Panc1 (cell line): ENCODE data around the gene LHX3.

Source experiments
- CTCF ChIP-seq: fragments of 450-650 bp; IDR thresholded peaks from 2 replicates; pipeline ENCODE4 v1.5.1; 2017; ENCODE audit warnings: mild to moderate bottlenecking
- POLR2AphosphoS5 ChIP-seq: IDR thresholded peaks from 2 replicates; pipeline ENCODE4 v1.6.1; 2012; ENCODE audit warnings: mild to moderate bottlenecking, low read depth, low read length, moderate library complexity
- SIN3A ChIP-seq: IDR thresholded peaks from 2 replicates; pipeline ENCODE4 v1.6.1; 2012; ENCODE audit warnings: low read depth, mild to moderate bottlenecking, low read length, moderate library complexity, borderline replicate concordance; ENCODE audit not compliant: insufficient read depth
- TCF7L2 ChIP-seq: IDR thresholded peaks from 2 replicates; pipeline ENCODE4 v1.6.1; 2011; ENCODE audit warnings: mild to moderate bottlenecking, low read depth, low read length, inconsistent platforms

GRCh38 chr9:136152543-136152866 is 52.4 kb downstream of the LHX3 start:
- TF ChIP-seq CTCF (no peak), TCF7L2 (no peak), POLR2AphosphoS5 (no peak), SIN3A (no peak)
